GM04503 (cell line): Measurements from ENCODE around the gene FBXO31.
"Not testable (repeated sequence)": the region's sequence is repeated elsewhere in the genome, so short reads cannot be mapped to it uniquely, and the experiment has no call there.

ENCODE experiments used
- DNase-seq: peaks from one replicate; pipeline ENCODE4 v3.0.0-alpha.2; 2012; ENCODE audit warnings: low read depth

The FBXO31 gene

GRCh38 chr16:87410968-87411367 lies 27.4 kb upstream of the FBXO31 start:
- no peak for DNase-seq

DNA sequence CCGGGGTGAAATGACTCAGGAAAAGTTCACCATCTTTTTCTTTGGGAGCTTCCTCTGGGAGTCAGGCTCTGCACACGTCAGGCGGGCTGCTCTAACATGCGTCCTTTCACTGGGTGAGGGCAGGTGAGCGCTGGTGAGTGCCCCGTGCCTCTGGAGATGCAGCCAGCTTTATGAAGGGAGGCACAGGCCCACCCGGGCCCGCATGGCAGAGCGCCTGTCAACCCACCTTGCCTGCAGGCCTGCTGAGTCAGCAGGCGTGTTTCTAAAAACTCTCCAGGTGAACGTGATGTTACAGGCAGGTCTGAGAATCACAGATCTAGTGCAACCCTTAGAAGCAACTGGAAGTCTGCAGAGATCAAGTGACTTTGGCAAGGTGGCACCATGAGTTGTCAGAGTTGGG lies 27.0 kb upstream of the FBXO31 start:
- no peak for DNase-seq

DNA sequence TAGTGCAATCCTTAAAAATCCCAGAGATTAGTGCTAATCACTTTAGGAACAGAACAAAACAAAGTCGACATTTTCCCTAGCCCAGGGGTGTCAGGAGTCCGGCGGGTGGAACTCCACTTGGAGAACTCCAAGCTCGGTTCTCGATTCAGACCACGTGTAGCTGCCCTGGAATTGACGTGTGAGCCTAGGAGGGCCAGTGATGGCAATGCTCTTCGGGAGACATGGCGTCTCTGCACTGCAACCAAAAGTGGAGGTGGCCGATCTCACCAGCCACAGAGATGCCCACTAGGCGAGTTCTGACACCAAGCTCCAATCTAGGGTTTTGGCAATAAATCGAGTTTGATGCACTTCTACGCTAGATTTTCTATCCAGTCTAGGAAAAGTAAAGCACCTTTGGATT lies 26.2 kb upstream of the FBXO31 start:
- no peak for DNase-seq

GRCh38 chr16:87409153-87409552 lies 25.6 kb upstream of the FBXO31 start:
- DNase-seq, result no peak

- DNase-seq, result no peak
Measured at GRCh38 chr16:87407511-87408112, 24.0 kb upstream of the FBXO31 start.

DNA sequence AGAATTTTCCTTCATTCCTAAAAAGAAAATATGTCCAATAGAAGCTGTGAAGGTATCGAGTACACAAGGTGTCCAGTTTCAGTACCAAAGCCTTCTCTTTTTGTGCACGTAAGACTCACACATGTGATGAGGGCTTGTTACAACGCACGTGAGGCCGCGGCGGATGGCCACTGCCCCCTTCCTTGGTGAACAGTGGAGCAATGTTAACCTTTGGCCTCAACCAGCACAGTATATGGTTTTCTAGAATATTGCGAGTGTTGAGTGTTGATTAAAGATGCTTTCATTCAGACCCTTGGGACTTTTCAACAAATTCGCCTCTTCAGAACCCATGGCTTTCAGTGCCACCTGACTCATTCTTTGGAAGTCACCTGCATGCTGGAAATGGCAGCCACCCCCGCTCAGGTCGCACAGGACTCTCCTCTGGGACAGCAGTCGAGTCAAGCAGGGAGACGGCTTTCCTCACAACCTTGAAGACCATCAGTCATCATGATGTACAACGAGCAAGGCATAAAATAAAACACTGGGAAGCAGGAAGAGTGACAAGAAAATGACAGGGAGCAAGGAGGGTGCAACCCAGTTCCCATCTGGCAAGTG lies 23.0 kb upstream of the FBXO31 start:
- DNase-seq, result no peak

- no peak for DNase-seq
Measured at GRCh38 chr16:87404764-87405625, 21.4 kb upstream of the FBXO31 start.

DNA sequence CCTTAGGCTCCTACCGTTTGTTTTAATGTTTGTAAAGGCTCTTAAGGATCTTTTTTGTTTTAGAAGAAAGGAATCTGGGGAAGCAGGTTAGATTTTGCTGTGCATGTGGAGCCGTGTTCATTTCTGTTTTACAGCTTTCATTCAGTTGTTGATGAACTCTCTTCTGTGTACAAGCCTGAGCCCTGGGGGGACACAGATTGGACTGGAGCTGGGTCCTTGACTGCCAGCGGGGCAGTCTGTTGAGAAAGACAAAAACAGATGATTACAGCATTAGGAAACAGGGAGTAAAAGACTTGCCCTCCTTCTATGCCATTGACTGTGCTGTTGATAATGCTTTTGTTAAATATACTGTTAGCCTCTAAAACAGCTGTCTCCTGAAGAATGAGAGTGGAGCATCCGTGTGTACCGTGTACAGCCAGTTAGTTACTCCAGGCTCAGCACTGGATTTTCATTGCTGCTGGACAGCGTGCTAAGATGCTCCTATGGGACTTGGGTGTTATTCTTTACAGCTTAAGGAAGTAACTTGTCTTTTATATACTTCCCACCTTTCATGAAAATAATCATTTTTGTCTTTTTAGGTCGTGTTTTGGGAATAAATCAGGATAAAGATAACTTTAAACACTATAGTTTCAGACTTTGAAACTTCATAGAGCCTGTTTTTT lies 11.7 kb upstream of the FBXO31 start:
- no peak for DNase-seq

DNA sequence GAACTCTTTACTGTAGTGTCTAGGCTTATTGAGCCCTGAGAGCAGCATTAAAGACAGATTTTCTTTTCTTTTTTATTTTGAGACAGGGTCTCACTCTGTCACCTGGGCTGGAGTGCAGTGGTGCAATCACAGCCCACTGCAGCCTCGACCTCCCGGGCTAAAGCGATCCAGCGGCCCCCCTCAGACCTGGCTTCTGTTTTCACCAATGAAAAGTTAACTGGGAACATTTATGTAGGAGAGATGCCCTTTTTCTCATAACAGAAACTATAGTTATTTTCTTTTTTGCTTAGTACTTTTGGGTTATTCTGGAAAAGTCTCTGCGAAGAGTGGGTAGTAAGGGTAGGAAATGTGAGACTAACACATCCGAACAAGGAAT lies 10.1 kb upstream of the FBXO31 start:
- no peak for DNase-seq

DNA sequence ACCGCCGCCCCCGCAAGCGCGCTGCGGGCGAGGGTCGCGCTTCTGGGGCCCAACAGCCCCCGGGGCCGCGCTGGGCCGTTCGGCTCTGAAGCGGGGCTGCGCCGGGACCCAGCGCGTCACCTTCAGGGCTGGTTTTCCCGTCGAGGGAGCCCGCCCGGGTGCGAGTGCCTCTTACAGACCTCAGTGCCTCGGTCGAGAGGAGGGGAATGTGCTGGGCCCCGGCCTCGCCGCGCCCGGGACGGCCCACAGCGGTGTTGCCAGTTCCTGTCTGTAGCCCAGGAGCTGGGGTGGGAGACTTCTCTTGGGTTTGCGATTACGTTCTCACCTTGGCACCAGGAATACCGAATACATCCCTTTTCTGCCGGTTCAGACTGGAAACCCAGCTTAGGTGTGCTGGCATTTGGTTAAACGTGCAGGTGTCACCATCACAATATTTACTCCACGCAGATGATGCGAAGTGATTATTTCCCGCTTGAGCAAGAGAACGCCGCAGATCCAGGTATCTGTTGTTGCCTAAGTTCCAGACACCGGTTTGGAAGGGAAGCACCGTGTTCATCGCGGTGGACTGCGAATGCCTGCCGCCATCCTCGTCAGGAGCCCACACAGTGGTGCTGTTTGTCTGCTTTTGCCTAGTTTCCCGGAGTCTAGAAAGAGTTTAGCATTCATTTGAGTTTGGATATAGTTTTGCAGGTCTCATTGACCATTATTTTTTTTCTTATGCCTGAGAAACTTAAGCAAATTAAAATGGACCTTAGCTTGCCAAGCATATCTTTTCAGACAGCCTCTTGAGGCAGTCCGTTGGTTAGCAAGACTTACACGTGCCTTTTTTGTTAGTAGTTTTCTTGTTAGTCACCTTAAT lies 9.5 kb upstream of the FBXO31 start:
- no peak for DNase-seq

GRCh38 chr16:87391950-87392820 lies 8.6 kb upstream of the FBXO31 start, which contains the start of gene MAP1LC3B:
TSS of gene MAP1LC3B (plus strand) at chr16:87392336. CDS start at chr16:87392428, 92 bp downstream.
- DNase-seq, result peak; percentile 63

DNA sequence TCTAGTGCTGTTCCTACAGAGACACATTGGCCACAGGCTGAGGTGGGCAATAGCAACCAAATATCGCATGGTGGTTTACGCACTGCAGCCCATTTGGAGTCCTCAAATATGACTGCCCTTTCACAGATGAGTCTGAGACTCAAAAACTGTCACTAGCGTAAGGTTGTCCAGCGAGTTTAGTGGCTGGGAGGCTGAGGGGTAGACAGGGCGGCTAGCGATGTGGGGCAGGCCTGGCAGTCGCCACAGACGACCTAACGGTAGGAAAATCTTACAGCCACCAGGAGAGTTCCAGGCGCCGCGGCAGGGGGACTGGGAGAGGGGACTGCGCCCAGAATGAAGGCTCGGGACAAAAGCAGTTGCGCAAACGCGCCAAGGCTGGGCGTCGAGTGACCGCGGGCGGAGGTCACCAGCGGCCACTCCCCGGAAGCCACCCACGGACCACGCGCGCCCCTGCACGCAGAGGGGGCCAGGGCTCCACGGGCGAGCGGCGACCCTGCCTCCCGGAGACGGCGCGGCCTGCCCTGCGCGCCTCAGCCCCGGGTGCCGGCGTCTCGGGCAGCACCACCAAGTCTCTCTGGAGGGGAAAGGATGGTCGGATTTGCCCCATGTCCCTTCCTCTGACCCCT lies 7.9 kb upstream of the FBXO31 start:
- DNase-seq, result no peak

- DNase-seq, result no peak
Measured at GRCh38 chr16:87390641-87391323, 7.2 kb upstream of the FBXO31 start.

DNA sequence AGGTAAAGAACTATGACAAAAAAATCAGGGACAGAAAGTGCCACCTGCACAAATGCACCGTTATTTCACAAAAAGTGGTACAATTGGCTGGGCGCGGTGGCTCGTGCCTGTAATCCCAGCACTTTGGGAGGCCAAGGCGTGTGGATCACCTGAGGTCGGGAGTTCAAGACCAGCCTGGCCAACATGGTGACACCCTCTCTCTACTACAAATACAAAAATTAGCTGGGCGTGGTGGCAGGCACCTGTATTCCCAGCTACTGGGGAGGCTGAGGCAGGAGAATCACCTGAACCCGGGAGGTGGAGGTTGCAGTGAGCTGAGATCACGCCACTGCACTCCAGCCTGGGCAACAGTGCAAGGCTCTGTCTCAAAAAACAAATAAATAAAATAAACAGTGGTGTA lies 6.3 kb upstream of the FBXO31 start:
- not testable (repeated sequence) for DNase-seq

- DNase-seq, result no peak
Measured at GRCh38 chr16:87389245-87389644, 5.7 kb upstream of the FBXO31 start.

DNA sequence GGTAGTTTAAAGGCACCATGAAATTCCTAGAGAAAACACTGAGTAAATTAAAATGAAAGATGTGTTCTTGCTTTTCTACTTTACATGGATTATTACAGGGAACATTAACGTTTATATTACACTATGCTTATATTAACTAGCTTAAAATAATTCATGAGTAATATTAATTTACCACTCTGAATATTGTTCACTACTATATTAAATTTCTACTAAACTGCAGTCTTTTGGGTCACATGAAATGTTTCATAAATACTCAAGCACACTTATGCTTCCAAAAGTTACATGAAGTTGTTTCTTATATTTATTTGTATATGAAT lies 5.2 kb upstream of the FBXO31 start:
- DNase-seq, result no peak

DNA sequence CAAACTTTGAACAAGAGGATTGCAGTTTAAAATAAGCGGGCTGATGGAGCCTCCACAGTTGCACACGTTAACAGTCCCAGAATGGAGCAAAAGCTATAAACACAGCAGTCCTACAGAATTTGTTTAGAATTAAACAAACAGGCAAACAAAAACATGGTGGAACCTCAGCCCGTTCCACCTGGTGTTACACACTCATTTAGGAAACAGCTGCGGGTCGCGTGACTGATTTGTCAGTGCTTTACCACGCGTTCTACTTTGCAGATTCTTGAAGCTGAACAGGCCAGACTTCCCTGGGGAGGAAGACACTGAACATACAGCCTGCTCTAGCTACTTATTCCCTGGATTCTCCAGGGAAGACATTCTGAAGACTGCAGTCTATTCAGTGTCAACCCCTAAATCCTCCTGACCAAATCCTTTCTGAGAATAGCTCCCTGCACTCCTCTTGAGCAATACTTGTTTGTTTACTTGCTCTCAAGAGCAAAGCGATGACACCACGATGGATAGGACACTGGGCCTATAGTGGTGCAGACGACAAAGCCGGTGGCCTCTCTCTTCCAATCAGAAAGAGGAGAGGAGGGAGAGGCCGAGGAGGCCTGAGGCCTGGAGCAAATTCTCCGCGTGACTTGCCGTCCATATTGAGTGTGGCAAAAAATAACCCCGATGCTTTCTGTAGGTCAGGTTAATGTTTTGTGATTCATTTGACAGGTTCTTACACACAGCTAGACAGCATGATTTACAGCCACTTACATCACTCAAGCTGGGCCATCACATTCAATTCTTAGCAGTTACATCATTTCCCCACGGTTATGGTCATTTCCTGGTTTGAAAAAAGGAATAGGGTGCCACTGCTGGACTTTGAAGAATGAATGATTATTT lies 4.6 kb upstream of the FBXO31 start:
- peak; percentile 100 for DNase-seq

DNA sequence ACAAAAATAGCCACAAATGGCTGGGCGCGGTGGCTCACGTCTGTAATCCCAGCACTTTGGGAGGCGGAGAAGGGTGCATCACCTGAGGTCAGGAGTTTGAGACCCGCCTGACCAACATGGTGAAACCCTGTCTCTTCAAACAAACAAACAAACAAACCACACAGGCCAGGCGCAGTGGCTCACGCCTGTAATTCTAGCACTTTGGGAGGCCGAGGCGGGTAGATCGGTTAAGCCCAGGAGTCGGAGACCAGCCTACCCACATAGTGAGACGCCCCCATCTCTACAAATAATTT lies 1.2 kb upstream of the FBXO31 start:
- DNase-seq, result not testable (repeated sequence)
